ENCODE data around the gene ORAI1. TPM values are rescaled to one million over a fixed set of nuclear protein-coding genes. Genes with fewer than 3 reads are reported as not detected.
"Not testable (repeated sequence)": the region's sequence is repeated elsewhere in the genome, so short reads cannot be mapped to it uniquely, and the experiment has no call there.

ORAI1 gene
- total RNA-seq, 3 donors from 2014 or later: 8.2 to 17.6 (median 13.6) TPM

DNA sequence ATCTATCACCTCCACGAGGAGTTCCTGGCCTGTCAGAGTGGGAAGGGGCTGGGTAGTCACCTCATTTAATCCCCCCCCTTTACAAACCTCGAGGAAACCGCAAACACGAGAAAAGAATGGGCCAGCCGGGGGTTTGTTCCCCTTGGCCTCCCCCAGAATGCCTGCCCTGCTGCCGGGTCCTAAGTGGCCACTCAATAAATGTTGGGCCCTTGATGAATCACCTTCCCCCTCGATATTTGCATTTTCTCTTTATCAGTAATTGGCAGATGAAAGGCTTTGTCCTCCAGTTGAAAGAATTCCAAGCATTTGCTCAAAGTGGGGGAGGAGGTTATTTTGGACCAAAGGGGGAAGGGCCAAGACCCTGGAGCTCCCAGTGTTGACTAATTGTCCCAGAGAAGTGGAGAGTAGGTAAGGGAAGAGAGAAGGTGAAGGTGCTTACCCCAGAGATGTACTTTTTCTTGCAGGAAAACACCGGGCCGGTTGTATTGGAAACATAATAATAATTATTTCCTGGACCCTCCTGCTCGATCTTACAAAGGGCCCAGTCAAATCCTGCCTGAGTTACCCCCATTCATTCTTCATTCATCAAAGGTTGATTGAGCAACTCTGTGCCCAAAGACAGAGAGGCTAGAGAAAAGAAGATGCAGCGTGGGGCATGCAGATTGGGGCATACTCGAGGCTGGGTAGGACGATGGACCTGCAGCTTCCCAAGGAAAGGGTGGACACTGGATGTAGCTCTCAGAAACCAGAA lies 43.6 kb upstream of the ORAI1 start:
- DNase-seq (no peak), ATAC-seq (no peak)
- Histone ChIP-seq H3K9me3 (no peaks in the 10 kb centered on the region), H3K4me3 (no peak overlapping the region), H3K4me1 (ENCODE audit: low read depth) (peaks cover 8% of the 10 kb centered on the region), H3K36me3 (ENCODE audit: low read depth) (no peaks in the 10 kb centered on the region)
- TF ChIP-seq, protein P1, sequence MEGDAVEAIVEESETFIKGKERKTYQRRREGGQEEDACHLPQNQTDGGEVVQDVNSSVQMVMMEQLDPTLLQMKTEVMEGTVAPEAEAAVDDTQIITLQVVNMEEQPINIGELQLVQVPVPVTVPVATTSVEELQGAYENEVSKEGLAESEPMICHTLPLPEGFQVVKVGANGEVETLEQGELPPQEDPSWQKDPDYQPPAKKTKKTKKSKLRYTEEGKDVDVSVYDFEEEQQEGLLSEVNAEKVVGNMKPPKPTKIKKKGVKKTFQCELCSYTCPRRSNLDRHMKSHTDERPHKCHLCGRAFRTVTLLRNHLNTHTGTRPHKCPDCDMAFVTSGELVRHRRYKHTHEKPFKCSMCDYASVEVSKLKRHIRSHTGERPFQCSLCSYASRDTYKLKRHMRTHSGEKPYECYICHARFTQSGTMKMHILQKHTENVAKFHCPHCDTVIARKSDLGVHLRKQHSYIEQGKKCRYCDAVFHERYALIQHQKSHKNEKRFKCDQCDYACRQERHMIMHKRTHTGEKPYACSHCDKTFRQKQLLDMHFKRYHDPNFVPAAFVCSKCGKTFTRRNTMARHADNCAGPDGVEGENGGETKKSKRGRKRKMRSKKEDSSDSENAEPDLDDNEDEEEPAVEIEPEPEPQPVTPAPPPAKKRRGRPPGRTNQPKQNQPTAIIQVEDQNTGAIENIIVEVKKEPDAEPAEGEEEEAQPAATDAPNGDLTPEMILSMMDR (IDR thresholded peaks at IDR 0.05): no peak
- intact Hi-C loops (cut with DNase I, micrococcal nuclease): no loop called here

DNA sequence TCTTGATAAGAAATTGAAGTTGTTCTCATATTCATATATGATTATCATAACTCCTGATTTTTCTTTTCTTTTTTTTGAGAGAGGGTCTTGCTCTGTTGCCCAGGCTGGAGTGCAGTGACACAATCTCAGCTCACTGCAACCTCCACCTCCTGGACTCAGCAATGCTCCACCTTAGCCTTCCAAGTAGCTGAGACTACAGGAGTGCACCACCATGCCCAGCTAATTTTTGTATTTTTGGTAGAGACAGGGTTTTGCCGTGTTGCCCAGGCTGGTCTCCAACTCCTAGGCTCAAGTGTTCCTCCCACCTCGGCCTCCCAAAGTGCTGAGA lies 43.0 kb upstream of the ORAI1 start:
- ATAC-seq; DNase-seq; H3K4me1 ChIP-seq (ENCODE audit: low read depth); H3K36me3 ChIP-seq (ENCODE audit: low read depth); intact Hi-C loops (cut with DNase I, micrococcal nuclease); H3K4me3 ChIP-seq; H3K9me3 ChIP-seq: not testable (repeated sequence)

DNA sequence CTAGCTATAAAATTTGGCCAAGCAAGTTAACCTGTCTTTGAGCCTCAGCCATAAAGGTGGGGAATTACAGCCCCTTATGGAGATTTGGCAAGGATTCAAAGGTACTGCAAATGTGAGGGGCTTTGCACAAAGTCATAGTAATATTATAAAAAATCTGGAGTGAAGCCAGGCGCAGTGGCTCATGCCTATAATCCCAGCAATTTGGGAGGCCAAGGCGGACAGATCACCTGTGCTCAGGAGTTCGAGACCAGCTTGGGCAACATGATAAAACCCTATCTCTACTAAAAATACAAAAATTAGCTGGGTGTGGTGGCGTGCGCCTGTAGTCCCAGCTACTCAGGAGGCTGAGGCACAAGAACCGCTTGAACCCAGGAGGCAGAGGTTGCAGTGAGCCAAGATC lies 41.4 kb upstream of the ORAI1 start:
- H3K4me1 ChIP-seq (ENCODE audit: low read depth); intact Hi-C loops (cut with DNase I, micrococcal nuclease); DNase-seq; H3K9me3 ChIP-seq; H3K4me3 ChIP-seq; ATAC-seq; H3K36me3 ChIP-seq (ENCODE audit: low read depth): not testable (repeated sequence)

DNA sequence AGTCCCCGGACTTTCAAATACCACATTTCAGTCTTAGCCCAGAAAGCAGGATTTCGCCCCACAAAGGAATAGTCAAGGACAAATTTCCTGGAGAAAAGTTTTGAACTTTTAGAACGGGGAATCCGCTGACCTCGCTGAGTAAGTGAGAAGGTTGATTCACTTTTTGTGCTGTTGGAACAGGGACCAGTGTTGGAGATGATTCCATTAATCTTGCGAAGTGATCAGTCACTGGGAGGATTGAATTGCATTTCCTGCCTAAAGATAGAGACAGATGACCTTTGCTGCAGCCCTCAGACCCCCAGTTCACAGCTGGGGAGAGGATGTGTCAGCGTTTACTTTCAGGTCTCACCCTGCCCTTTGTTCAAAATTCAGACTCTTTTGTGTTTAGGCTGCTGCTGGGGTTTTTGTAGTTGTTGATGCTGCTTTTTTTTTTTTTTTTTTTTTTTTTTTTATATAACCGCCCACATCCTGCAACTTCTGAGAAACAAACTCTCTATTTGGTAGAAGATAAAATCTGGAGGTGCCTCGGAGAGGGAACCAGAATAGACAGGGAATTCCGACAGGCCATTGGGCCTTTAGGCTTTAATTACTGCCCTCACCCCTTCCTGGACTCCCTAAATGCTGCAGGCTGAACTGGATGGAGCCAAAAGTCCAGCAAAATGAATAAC lies 35.7 kb upstream of the ORAI1 start:
- TF ChIP-seq, protein P1 (IDR thresholded peaks at IDR 0.05): no peak
- DNase-seq: no peak
- Histone ChIP-seq H3K4me1 (ENCODE audit: low read depth) (no peaks in the 10 kb centered on the region), H3K36me3 (ENCODE audit: low read depth) (no peaks in the 10 kb centered on the region), H3K4me3 (no peak overlapping the region), H3K9me3 (no peaks in the 10 kb centered on the region)
- ATAC-seq: peak; percentile 66
- intact Hi-C loops (cut with DNase I, micrococcal nuclease): no loop called here

DNA sequence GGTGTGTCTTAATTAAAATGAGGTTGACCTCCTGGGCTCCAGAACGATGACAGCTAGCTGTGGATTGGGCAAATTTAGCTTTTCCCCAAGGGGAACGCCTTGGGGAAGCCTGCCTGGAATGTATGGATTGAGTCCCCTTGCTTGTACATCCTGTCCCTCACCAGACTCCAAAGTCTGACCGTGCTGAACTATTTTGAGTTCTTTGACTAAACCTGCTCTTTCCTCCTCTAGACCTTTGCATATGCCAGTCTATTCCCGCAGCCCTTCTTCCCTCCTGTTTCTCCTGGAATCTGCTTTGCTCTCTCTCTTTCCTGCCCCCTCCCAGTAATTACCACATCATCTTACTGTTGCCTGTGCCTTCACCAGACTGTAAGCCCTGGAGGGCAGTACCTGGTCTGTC lies 34.0 kb upstream of the ORAI1 start:
- no peaks in the 10 kb centered on the region for H3K9me3 ChIP-seq
- TF ChIP-seq, protein P1 (IDR thresholded peaks at IDR 0.05): no peak
- no peak overlapping the region for H3K4me3 ChIP-seq
- ATAC-seq (no peak), DNase-seq (no peak)
- intact Hi-C loops (cut with DNase I, micrococcal nuclease): no loop called here
- no peaks in the 10 kb centered on the region for H3K4me1 ChIP-seq (ENCODE audit: low read depth)
- H3K36me3 ChIP-seq (ENCODE audit: low read depth): no peaks in the 10 kb centered on the region

DNA sequence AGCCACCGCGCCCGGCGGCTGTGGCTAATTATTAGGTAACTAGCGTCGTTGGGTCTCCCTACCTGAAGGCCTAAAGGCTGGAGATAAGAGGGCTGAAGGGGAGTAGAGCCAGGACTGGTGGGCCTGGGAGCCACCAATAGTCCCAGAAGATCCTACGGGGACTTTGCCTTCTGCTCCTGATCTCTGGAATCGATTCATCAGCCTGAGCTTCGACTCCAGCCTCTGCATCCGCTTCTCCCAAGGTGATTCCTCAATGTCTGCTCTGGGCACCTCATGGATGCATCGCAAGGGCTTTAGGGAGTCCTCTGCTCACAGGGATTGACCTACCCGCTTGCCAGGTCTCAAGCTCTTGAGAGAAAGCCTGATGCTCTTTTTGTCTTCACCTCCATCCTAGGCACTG lies 30.8 kb upstream of the ORAI1 start:
- Histone ChIP-seq H3K4me3 (no peak overlapping the region), H3K36me3 (ENCODE audit: low read depth) (no peaks in the 10 kb centered on the region), H3K4me1 (ENCODE audit: low read depth) (peaks cover 9% of the 10 kb centered on the region), H3K9me3 (no peaks in the 10 kb centered on the region)
- ATAC-seq (no peak), DNase-seq (no peak)
- intact Hi-C loops (cut with DNase I, micrococcal nuclease): no loop called here
- TF ChIP-seq, protein P1 (IDR thresholded peaks at IDR 0.05): no peak
